ENCODE measurements around the gene EFNA3.

Gene EFNA3

DNA sequence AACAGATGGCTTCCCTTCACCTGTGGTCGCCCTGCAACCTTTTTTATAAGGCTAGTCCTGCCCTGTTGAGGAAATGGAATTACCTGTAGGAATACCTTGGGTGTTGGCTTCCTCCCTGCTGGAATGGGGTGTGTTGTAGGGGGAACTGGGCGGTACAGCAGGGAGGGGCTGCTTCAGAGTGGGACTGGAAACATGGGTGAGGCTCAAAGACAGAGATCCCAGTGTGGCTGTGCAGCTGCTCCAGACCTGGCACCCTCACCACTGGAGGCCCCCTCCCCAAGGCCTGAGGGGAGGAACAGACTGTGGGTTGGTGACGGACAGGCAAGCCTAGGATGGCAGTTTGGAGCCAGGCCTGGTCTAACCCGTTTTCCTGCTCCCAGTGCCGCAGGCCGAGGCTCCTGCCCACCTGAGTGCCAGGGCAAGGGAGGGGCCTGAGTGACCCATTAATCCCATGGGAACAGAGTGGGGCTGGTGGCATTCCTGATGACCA lies 4.5 kb downstream of the EFNA3 start:
- H3K27ac ChIP-seq, result peak overlapping the region; percentile 81
- TF ChIP-seq, protein P1, sequence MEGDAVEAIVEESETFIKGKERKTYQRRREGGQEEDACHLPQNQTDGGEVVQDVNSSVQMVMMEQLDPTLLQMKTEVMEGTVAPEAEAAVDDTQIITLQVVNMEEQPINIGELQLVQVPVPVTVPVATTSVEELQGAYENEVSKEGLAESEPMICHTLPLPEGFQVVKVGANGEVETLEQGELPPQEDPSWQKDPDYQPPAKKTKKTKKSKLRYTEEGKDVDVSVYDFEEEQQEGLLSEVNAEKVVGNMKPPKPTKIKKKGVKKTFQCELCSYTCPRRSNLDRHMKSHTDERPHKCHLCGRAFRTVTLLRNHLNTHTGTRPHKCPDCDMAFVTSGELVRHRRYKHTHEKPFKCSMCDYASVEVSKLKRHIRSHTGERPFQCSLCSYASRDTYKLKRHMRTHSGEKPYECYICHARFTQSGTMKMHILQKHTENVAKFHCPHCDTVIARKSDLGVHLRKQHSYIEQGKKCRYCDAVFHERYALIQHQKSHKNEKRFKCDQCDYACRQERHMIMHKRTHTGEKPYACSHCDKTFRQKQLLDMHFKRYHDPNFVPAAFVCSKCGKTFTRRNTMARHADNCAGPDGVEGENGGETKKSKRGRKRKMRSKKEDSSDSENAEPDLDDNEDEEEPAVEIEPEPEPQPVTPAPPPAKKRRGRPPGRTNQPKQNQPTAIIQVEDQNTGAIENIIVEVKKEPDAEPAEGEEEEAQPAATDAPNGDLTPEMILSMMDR (conservative IDR thresholded peaks at IDR 0.05), result no peak

DNA sequence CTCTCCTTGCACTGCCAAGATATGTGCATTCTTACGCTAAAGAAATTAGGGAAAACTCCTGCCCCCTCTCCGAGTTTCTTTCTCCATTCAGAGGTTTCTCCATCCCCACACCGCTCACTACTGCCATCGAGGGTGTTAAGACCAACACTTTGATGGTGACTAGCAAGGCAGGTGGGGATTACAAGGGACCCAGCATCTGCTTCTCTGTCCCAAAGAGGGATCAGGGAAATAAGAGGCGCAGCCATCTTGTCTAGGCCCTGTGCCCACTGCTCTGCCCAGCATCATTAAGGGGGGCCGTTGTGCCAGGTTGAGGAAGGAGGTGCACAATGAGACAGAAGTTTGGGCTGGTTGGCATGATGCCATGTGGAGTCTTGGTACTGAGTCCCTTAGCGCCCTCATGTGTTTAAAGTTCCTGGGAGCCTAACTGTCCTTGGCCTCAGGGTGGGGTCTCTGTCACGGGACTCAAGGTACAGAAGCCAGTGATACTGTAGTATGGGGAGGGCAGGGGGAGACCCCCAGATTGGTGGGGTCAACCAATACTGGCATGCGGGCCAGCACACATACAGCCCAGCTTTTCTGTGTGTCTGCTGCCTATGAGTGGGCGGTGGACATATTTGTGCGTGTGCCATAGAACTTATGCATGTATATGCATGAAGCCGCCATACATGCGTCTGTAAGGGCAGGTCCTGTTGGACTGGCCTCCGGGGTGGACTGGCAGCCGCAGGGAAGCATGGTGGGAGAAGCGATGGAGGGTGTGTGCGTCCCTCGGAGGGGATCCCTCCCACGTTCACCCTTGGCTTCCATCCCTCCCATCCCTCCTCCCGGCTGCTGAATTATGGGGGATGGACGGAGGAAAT lies 5.5 kb downstream of the EFNA3 start:
- peak overlapping the region; percentile 81 for H3K27ac ChIP-seq

GRCh38 chr1:155084722-155085503 lies 6.3 kb downstream of the EFNA3 start:
- peak overlapping the region; percentile 81 for H3K27ac ChIP-seq

More for the DNA sequence above, 5.5 kb downstream of the EFNA3 start:
- TF ChIP-seq, protein P1 (conservative IDR thresholded peaks at IDR 0.05), result no peak

DNA sequence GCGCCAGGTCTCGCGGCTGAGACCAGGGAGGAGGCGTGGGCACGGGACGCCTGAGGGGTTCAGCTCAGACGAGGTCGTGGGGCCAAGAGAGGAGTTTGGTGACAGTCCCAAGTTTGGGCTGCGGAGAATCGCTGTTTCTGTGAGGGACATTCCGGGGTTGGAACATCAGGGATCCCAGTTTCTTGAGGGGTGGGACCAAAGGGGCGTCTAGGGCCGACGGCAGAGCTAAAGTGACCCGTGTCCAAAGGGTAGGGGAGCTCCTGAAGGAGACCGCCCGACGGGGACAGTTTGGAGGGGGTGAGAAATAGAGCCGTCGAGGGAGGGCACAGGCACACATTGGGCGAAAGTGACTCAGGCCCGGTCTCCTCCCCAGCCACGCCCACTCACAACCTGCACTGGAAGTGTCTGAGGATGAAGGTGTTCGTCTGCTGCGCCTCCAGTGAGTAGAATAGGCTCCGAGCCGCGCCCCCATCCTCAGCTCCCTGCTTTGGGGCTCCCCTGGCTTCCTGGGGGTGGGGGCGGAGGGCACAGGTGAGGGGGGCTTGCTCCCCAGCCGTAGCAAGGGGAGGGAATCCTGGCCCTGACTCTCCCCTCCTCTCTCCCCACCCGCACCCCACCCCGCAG lies 7.0 kb downstream of the EFNA3 start:
- TF ChIP-seq, protein P1 (conservative IDR thresholded peaks at IDR 0.05), result no peak
- H3K27ac ChIP-seq, result peak overlapping the region; percentile 81

More at GRCh38 chr1:155084722-155085503, 6.3 kb downstream of the EFNA3 start:
- TF ChIP-seq, protein P1 (conservative IDR thresholded peaks at IDR 0.05), result peak; percentile 90

DNA sequence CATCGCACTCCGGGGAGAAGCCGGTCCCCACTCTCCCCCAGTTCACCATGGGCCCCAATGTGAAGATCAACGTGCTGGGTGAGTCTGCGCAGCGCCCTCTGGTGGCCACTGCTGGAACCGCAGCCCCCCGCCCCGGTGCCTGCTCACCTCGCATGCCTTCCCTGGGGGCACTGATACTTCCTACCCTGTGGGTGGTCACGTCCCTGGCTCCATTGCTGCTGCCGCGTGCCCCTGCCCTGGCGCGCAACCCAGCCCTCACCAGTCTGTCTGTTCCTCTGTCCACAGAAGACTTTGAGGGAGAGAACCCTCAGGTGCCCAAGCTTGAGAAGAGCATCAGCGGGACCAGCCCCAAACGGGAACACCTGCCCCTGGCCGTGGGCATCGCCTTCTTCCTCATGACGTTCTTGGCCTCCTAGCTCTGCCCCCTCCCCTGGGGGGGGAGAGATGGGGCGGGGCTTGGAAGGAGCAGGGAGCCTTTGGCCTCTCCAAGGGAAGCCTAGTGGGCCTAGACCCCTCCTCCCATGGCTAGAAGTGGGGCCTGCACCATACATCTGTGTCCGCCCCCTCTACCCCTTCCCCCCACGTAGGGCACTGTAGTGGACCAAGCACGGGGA lies 7.6 kb downstream of the EFNA3 start:
- H3K27ac ChIP-seq, result peak overlapping the region; percentile 81
- TF ChIP-seq, protein P1 (conservative IDR thresholded peaks at IDR 0.05), result peak; percentile 96

- H3K27ac ChIP-seq, result no peak overlapping the region
- TF ChIP-seq, protein P1 (conservative IDR thresholded peaks at IDR 0.05), result no peak
Observed at GRCh38 chr1:155086856-155087535, 8.4 kb downstream of the EFNA3 start.

All from VCaP (cell line).